NB4 (cell line): Measurements from ENCODE around the gene LAMTOR2.

Source experiments
- CTCF ChIP-seq: IDR thresholded peaks from one replicate; pipeline ENCODE4 v1.5.1; 2012; ENCODE audit warnings: low read depth, low read length
- MYC ChIP-seq: IDR thresholded peaks from 2 replicates; pipeline ENCODE4 v1.6.1; 2011; ENCODE audit warnings: low read depth, low read length
- POLR2A ChIP-seq: IDR thresholded peaks from 2 replicates; pipeline ENCODE4 v1.6.1; 2011; ENCODE audit warnings: mild to moderate bottlenecking; ENCODE audit not compliant: insufficient read length; ENCODE audit errors: extremely low read depth

- no peak for TF ChIP-seq CTCF
- no peak for TF ChIP-seq MYC
- TF ChIP-seq POLR2A = no peak
These were observed 11.3 kb downstream of the LAMTOR2 start for GRCh38 chr1:156065871-156066270.
